Peyer's patch (tissue), 4 donors: ENCODE data around the gene ABHD11.
"Not testable (repeated sequence)": the region's sequence is repeated elsewhere in the genome, so short reads cannot be mapped to it uniquely, and the experiment has no call there.

ENCODE experiments used
- CTCF ChIP-seq, 6 experiments: fragments of 450-650 bp in 4 of 6; fragments of 200-600 bp in 2 of 6; sonication (generic) in 1 of 6; IDR thresholded peaks; one replicate each; pipeline ENCODE4 v1.5.1; 2017 to 2019; ENCODE audit warnings: antibody characterized with exemption in 6 of 6, mild to moderate bottlenecking in 3 of 6, moderate library complexity in 1 of 6
- POLR2A ChIP-seq, 2 donors: fragments of 450-650 bp; IDR thresholded peaks; one replicate each; pipeline ENCODE4 v1.5.1; 2017; ENCODE audit warnings: antibody characterized with exemption in 2 of 2, mild to moderate bottlenecking in 2 of 2, moderate library complexity in 2 of 2

- TF ChIP-seq POLR2A, CTCF (IDR thresholded peaks at IDR 0.05): not testable (repeated sequence)
These were observed 18.2 kb downstream of the ABHD11 start for GRCh38 chr7:73720443-73720842.
